HG02588 (cell line): Measurements from ENCODE around the gene CUL9.

Source experiments
- ATAC-seq: cut with Tn5 transposase; IDR thresholded peaks from one replicate; pipeline ENCODE4 v1.9.1; 2021; ENCODE audit warnings: mild to moderate bottlenecking, moderate library complexity; ENCODE audit not compliant: unreplicated experiment

CUL9 gene

DNA sequence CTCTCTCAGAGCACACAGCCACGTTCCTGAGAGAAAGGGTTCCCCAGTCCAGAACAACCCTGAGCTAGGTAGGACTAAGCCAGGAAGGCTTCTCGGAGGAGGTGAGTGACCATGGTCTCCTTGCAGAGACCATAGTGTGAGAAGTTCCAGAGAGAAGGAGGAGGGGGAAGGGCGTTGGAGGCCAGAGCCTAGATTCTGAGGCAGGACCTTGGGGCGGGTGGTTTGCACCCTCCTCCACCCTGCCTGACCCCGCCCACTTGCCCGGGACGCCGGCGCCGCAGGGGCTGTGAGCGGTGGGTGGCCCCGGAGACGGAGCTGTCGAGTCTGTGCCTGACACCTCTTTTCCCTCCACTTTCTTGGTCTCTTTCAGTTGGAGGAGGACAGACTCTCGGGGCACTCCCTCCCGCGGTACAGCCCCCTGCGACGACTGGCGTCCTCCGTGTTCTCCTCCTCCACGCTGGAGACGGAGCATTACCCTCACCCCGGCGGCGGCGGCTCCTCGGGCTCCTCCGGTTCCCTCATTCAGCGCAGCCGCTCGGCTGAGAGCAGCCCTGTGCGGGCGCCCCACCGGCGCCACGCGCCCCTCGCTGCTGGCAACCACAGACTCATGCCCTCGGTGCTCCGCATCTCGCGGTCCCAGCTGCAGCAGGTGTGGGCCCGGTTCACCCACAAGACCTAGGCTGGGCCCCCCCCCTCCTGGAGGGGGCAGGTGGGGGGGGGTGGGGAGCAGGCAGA, 87.4 kb downstream of the CUL9 start:
- ATAC-seq, result no peak

DNA sequence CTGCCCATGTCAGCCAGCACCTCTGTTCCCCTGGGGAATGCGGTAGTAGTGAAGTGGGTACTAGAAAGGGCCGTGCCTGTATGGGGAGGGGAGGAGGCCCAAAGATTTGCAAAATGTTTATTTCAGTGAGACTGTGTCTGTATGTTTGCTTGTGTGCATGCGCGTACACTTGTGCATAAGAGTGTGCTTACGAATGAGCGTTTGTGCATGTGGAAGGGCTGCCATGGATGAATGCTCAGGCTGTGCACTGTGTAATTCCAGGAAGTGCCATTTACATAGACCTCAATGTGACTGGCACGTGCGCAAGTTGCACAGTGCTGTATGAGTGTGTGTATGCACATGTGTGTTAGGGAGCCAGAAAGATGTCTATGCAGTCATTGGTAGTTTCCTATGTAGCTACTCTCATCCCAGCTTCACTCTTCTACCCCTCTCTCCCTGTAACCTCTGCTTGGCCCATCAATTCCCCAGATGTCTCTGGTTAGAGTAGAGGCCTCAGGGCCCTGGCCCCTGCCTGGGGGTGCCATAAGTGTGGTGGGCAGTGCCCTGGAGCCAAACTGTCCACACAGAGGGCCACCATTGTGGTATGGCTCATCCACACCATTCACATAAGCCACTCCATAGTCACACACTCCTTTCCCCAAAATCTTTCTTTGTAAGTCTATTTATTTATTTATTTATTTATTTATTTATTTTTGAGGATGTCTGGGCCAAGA, 89.3 kb downstream of the CUL9 start:
- no peak for ATAC-seq

DNA sequence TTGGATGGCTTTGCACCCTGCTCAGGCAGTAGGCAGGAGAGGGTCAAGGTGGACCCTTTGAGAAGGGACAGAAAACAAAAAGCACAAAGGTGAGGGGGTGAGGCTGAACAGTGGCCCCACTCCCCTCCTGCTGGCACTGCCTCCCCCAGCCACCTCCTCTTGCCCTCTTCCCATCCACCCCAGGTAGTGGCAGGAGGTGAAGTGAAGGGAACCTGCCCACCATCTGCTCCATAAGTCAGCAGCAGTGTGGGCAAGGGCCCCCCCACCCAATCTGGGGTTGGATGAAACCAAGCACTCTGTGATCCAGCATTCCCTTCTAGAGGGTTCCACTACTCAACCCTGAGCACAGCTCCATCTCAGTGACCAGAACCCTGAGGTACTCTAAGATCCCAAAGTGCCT, 89.9 kb downstream of the CUL9 start:
- no peak for ATAC-seq

DNA sequence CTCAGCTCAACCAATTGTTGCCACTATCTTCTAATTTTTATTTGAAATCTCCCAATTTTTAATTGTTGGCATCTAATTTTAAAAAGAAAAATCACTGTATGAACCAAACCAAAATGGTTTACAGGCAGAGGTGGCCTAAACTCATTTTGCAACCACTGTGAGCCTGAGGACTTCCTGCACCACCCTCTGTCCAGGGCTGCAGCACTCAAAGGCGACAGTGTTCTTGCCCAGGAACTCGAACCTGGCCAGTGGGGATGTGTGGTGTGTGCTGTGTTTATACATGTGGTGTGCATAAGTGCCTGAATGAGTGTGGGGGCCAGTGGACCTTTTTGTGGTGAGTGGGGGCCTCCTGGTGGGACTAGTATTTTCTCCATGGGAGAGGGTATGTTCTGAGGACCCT, 91.7 kb downstream of the CUL9 start:
- ATAC-seq, result no peak
